HEK293 (cell line): ENCODE results near the gene CCT3.

Source experiments
- GLIS2 ChIP-seq: fragments of 450-650 bp; formaldehyde crosslinking; IDR thresholded peaks from 2 replicates; pipeline ENCODE4 v1.5.1; 2016; ENCODE audit warnings: missing biosample characterization, missing genetic modification characterization
- HOXA7 ChIP-seq: sonication (generic); formaldehyde crosslinking; IDR thresholded peaks from 2 replicates; pipeline ENCODE4 v1.8.1; 2022; ENCODE audit warnings: missing genetic modification reagents, borderline replicate concordance
- KLF9 ChIP-seq: fragments of 450-650 bp; formaldehyde crosslinking; IDR thresholded peaks from 2 replicates; pipeline ENCODE4 v1.5.1; 2016; ENCODE audit warnings: missing biosample characterization, missing genetic modification characterization, low read depth
- REPIN1 ChIP-seq: fragments of 450-650 bp; formaldehyde crosslinking; IDR thresholded peaks from 2 replicates; pipeline ENCODE4 v1.5.1; 2017; ENCODE audit warnings: missing biosample characterization, missing genetic modification characterization, low read depth
- SP2 ChIP-seq: fragments of 450-650 bp; formaldehyde crosslinking; IDR thresholded peaks from 2 replicates; pipeline ENCODE4 v1.5.1; 2016; ENCODE audit warnings: missing biosample characterization, missing genetic modification characterization
- TCF7L2 ChIP-seq: IDR thresholded peaks from 2 replicates; pipeline ENCODE4 v1.6.1; 2011; ENCODE audit warnings: low read depth, mild to moderate bottlenecking, inconsistent platforms, low read length, moderate library complexity, borderline replicate concordance
- TRIM28 ChIP-seq: IDR thresholded peaks from 2 replicates; pipeline ENCODE4 v1.6.1; 2011; ENCODE audit warnings: low read length, control low read depth, borderline replicate concordance
- ZBTB6 ChIP-seq: fragments of 450-650 bp; formaldehyde crosslinking; IDR thresholded peaks from 2 replicates; pipeline ENCODE4 v1.5.1; 2017; ENCODE audit warnings: missing biosample characterization, missing genetic modification characterization
- ZFHX2 ChIP-seq: fragments of 450-650 bp; formaldehyde crosslinking; conservative IDR thresholded peaks from 2 replicates; pipeline ENCODE4 v1.5.1; 2016; ENCODE audit warnings: missing biosample characterization, missing genetic modification characterization
- ZNF10 ChIP-seq: fragments of 450-650 bp; formaldehyde crosslinking; IDR thresholded peaks from 2 replicates; pipeline ENCODE4 v1.5.1; 2017; ENCODE audit warnings: missing biosample characterization, missing genetic modification characterization
- ZNF148 ChIP-seq: fragments of 450-650 bp; formaldehyde crosslinking; IDR thresholded peaks from 2 replicates; pipeline ENCODE4 v1.5.0; 2017; ENCODE audit warnings: missing biosample characterization, missing genetic modification characterization, borderline replicate concordance
- ZNF16 ChIP-seq: fragments of 450-650 bp; formaldehyde crosslinking; IDR thresholded peaks from 2 replicates; pipeline ENCODE4 v1.5.1; 2016; ENCODE audit warnings: low read depth, missing biosample characterization, missing genetic modification characterization
- ZNF211 ChIP-seq: fragments of 450-650 bp; formaldehyde crosslinking; IDR thresholded peaks from 2 replicates; pipeline ENCODE4 v1.5.1; 2016; ENCODE audit warnings: low read depth, missing biosample characterization, missing genetic modification characterization
- ZNF214 ChIP-seq: fragments of 450-650 bp; formaldehyde crosslinking; IDR thresholded peaks from 2 replicates; pipeline ENCODE4 v1.5.1; 2017; ENCODE audit warnings: missing biosample characterization, mild to moderate bottlenecking, missing genetic modification characterization, borderline replicate concordance
- ZNF24 ChIP-seq: fragments of 450-650 bp; formaldehyde crosslinking; IDR thresholded peaks from 2 replicates; pipeline ENCODE4 v1.5.1; 2016; ENCODE audit warnings: missing biosample characterization, missing genetic modification characterization
- ZNF292 ChIP-seq: fragments of 450-650 bp; formaldehyde crosslinking; IDR thresholded peaks from 2 replicates; pipeline ENCODE4 v1.5.1; 2016; ENCODE audit warnings: low read depth, missing biosample characterization, missing genetic modification characterization, borderline replicate concordance
- ZNF335 ChIP-seq: fragments of 450-650 bp; formaldehyde crosslinking; conservative IDR thresholded peaks from 2 replicates; pipeline ENCODE4 v1.5.1; 2016; ENCODE audit warnings: missing biosample characterization, missing genetic modification characterization
- ZNF426 ChIP-seq: fragments of 450-650 bp; formaldehyde crosslinking; IDR thresholded peaks from 2 replicates; pipeline ENCODE4 v1.5.1; 2017; ENCODE audit warnings: missing biosample characterization, missing genetic modification characterization, mild to moderate bottlenecking, inconsistent platforms, moderate library complexity
- ZNF529 ChIP-seq: fragments of 450-650 bp; formaldehyde crosslinking; IDR thresholded peaks from 2 replicates; pipeline ENCODE4 v1.5.1; 2017; ENCODE audit warnings: missing genetic modification characterization, missing biosample characterization; ENCODE audit not compliant: insufficient replicate concordance
- ZNF544 ChIP-seq: fragments of 450-650 bp; formaldehyde crosslinking; IDR thresholded peaks from 2 replicates; pipeline ENCODE4 v1.5.0; 2017; ENCODE audit warnings: missing biosample characterization, missing genetic modification characterization
- ZNF558 ChIP-seq: fragments of 450-650 bp; formaldehyde crosslinking; IDR thresholded peaks from 2 replicates; pipeline ENCODE4 v1.5.1; 2016; ENCODE audit warnings: missing biosample characterization, missing genetic modification characterization
- ZNF600 ChIP-seq: fragments of 450-650 bp; formaldehyde crosslinking; IDR thresholded peaks from 2 replicates; pipeline ENCODE4 v1.5.1; 2016; ENCODE audit warnings: missing biosample characterization, missing genetic modification characterization
- ZNF707 ChIP-seq: fragments of 450-650 bp; formaldehyde crosslinking; IDR thresholded peaks from 2 replicates; pipeline ENCODE4 v1.5.1; 2016; ENCODE audit warnings: missing biosample characterization, missing genetic modification characterization
- ZNF830 ChIP-seq: fragments of 450-650 bp; IDR thresholded peaks from 2 replicates; pipeline ENCODE4 v1.5.0; 2018; ENCODE audit warnings: missing biosample characterization, missing genetic modification characterization, low read depth, mild to moderate bottlenecking, moderate library complexity
- TF ChIP-seq, protein P1 (sequence below): fragments of 450-650 bp; formaldehyde crosslinking; IDR thresholded peaks from 2 replicates; pipeline ENCODE4 v1.5.1; 2017; ENCODE audit warnings: missing biosample characterization, mild to moderate bottlenecking, missing genetic modification characterization, moderate library complexity

Gene CCT3

GRCh38 chr1:156291226-156292061 is 46.6 kb downstream of the CCT3 start (continued):
- peak; percentile 63 for TF ChIP-seq SP2 (tag by site-specific recombination)
- no peak for TF ChIP-seq ZNF10
- peak; percentile 80 for TF ChIP-seq ZNF600 (tag by site-specific recombination)
- no peak for TF ChIP-seq ZNF830 (tag by site-specific recombination)
- TF ChIP-seq ZNF211 = no peak
- no peak for TF ChIP-seq ZBTB6 (tag by site-specific recombination)
- 0 out of 2 replicates have a peak, but pooled peaks have one; percentile 54 for TF ChIP-seq TRIM28
- TF ChIP-seq, protein P1, sequence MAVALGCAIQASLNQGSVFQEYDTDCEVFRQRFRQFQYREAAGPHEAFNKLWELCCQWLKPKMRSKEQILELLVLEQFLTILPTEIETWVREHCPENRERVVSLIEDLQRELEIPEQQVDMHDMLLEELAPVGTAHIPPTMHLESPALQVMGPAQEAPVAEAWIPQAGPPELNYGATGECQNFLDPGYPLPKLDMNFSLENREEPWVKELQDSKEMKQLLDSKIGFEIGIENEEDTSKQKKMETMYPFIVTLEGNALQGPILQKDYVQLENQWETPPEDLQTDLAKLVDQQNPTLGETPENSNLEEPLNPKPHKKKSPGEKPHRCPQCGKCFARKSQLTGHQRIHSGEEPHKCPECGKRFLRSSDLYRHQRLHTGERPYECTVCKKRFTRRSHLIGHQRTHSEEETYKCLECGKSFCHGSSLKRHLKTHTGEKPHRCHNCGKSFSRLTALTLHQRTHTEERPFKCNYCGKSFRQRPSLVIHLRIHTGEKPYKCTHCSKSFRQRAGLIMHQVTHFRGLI = no peak
- 0 out of 2 replicates have a peak, but pooled peaks have one; percentile 17 for TF ChIP-seq ZFHX2 (tag by site-specific recombination)
- TF ChIP-seq ZNF529 = no peak
- no peak for TF ChIP-seq ZNF426
- no peak for TF ChIP-seq TCF7L2
- TF ChIP-seq ZNF558 = no peak
- TF ChIP-seq KLF9 = peak; percentile 34; the same call in 1 of the 2 replicates
- TF ChIP-seq REPIN1 (tag by site-specific recombination) = no peak
- peak; percentile 29; the same call in 1 of the 2 replicates for TF ChIP-seq GLIS2
- no peak for TF ChIP-seq ZNF707
- TF ChIP-seq ZNF24 = no peak
- no peak for TF ChIP-seq ZNF544 (tag by site-specific recombination)
- no peak for TF ChIP-seq ZNF148
- TF ChIP-seq ZNF335 (tag by site-specific recombination) = peak; percentile 48
- no peak for TF ChIP-seq ZNF16
- TF ChIP-seq ZNF214 (tag by site-specific recombination) = no peak
- TF ChIP-seq HOXA7 (CRISPR knock-in tag) = no peak
- no peak for TF ChIP-seq ZNF292 (tag by site-specific recombination)
